HL-60 (cell line): ENCODE results near the gene ITGA8.

Source experiments
- GABPA ChIP-seq: IDR thresholded peaks from 2 replicates; pipeline ENCODE4 v1.6.1; 2012; ENCODE audit warnings: low read depth
- TF ChIP-seq, protein P1 (sequence below): IDR thresholded peaks from one replicate; pipeline ENCODE4 v1.5.1; 2011; ENCODE audit warnings: low read length, control low read depth, inconsistent platforms; ENCODE audit not compliant: insufficient read depth

- no peak for TF ChIP-seq GABPA
- TF ChIP-seq, protein P1, sequence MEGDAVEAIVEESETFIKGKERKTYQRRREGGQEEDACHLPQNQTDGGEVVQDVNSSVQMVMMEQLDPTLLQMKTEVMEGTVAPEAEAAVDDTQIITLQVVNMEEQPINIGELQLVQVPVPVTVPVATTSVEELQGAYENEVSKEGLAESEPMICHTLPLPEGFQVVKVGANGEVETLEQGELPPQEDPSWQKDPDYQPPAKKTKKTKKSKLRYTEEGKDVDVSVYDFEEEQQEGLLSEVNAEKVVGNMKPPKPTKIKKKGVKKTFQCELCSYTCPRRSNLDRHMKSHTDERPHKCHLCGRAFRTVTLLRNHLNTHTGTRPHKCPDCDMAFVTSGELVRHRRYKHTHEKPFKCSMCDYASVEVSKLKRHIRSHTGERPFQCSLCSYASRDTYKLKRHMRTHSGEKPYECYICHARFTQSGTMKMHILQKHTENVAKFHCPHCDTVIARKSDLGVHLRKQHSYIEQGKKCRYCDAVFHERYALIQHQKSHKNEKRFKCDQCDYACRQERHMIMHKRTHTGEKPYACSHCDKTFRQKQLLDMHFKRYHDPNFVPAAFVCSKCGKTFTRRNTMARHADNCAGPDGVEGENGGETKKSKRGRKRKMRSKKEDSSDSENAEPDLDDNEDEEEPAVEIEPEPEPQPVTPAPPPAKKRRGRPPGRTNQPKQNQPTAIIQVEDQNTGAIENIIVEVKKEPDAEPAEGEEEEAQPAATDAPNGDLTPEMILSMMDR, result no peak
Observed at GRCh38 chr10:15651175-15651574, 68.5 kb downstream of the ITGA8 start.
